HL-60/S4 treated with phorbol 12-myristate 13-acetate at 8.2 ng/mL for 4 days and 3 days (cell line): Measurements from ENCODE around the gene OR52I1.

Source experiments
- in situ Hi-C: fragments of 300-500 bp; cut with MboI; formaldehyde crosslinking; loops from 2 replicates; pipeline ENCODE4 v1.15.0; 2022; ENCODE audit warnings: low sequenced_read_pairs

The OR52I1 gene

GRCh38 chr11:4610258-4610935 is 16.6 kb downstream of the OR52I1 start:
- in situ Hi-C loops: no loop called here

GRCh38 chr11:4611986-4612385 is 18.1 kb downstream of the OR52I1 start:
- in situ Hi-C loops: no loop called here

- in situ Hi-C loops: no loop called here
These were observed 22.1 kb downstream of the OR52I1 start for GRCh38 chr11:4615856-4616444.

GRCh38 chr11:4619514-4619913 is 25.7 kb downstream of the OR52I1 start:
- in situ Hi-C loops: no loop called here

- in situ Hi-C loops: no loop called here
These were observed 32.6 kb downstream of the OR52I1 start for GRCh38 chr11:4626207-4627099.

DNA sequence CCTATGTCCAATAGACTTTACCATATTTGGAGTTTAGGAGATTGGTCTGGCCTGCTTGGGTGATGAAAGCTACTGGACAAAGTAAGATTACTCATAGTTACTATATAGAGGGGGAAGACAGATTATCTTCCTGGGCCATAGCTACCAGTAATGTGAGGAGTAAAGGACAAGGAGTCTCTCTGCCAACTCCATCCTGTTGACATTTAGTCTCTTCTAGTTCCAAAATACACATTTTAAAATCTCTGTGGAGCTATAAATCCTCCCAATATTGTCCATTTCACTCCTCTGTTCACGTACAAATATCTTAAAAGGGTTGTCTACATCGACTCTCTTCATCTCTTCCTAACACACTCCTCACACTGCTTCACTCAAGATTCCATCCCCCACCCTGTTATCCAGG is 42.3 kb downstream of the OR52I1 start:
- in situ Hi-C loops: no loop called here

- in situ Hi-C loops: no loop called here
These were observed 43.3 kb downstream of the OR52I1 start, which contains the start of gene OR51D1 for GRCh38 chr11:4636962-4637661. OR51D1 (plus strand) TSS chr11:4637477; CDS start chr11:4639791, 2,314 bp downstream.

DNA sequence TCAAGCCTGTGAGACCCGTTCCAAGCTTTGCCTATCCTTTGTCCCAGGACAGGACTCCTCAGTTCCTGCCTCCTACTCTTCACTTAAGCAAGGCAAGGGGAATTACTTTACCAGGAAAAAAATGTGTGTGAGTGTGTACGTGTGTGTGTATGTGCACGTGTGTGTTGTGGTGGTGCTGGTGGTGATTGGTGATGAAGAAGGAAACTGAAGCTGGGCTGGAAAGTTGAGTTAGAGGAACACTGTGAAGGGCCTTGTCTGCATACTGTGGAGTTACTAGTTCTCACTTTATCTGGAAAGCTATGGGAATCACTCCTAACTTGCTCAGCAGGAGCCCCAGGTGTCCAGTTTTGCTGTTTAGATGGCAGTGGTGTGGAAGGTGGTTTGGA is 43.8 kb downstream of the OR52I1 start:
- in situ Hi-C loops: no loop called here

DNA sequence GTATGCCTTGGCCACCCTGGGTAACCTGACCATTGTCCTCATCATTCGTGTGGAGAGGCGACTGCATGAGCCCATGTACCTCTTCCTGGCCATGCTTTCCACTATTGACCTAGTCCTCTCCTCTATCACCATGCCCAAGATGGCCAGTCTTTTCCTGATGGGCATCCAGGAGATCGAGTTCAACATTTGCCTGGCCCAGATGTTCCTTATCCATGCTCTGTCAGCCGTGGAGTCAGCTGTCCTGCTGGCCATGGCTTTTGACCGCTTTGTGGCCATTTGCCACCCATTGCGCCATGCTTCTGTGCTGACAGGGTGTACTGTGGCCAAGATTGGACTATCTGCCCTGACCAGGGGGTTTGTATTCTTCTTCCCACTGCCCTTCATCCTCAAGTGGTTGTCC is 46.1 kb downstream of the OR52I1 start:
- in situ Hi-C loops: no loop called here

- in situ Hi-C loops: no loop called here
These were observed 47.7 kb downstream of the OR52I1 start for GRCh38 chr11:4641501-4641900.

DNA sequence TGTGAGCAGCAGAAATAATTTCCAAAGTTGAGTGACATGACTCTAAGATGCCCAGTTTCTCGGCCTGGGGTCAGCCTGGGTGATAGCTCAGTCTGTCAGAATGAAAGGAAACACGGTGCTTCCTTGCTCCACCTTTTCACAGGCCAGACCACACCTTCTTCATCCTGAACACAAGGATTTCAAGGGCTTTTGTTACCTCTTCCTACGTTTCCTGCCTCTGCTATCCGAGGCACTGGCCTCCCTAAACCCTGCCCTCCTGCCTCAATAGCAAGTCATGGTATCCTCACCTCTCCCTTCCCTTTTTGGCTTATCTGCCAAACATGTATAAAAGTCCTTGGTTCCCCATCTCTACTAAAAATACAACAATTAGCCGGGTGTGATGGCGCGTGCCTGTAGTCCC is 48.2 kb downstream of the OR52I1 start:
- in situ Hi-C loops: no loop called here

DNA sequence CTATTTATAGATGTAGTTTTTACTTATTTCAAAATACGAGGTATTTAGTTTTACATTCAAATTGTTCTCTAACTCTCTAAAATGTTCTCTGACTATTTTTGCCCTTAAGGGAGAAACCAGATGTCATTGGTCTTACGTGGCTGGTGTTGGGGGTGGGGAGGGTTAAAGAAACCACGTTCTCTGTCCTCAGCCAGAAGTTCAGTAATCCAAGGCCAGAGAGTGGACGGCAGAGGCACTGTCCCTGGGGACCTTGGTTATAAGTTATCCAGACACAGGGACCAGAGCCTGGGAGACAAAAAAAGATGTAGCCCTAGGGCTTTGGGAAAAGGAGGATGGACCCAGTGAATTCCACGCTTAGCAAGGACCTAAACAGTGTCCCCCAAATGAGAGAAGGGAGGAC is 49.2 kb downstream of the OR52I1 start:
- in situ Hi-C loops: no loop called here

- in situ Hi-C loops: no loop called here
These were observed 49.8 kb downstream of the OR52I1 start, which contains the start of gene OR51E1 for GRCh38 chr11:4643682-4644081. OR51E1 (plus strand) TSS chr11:4643982; CDS start chr11:4652527, 8,545 bp downstream.

DNA sequence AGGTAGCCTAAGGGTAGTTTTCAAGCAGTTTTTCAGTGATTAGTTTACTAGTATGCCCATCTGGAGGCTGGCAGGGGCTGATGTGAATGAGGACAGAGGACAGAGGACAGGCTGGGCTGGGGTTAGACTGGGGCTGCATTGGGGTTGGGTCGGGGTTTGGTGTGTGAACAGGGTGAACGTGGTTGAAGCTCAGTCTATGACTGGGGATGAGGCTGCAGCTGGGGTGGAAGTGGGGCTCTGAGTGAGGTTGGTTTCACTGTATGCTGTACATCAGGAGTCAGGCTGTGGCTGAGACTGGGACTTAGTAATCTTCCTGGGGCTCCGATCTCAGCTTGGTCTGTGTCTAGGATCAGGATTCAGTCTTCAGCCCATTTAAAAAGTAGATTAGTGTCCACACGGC is 50.4 kb downstream of the OR52I1 start:
- in situ Hi-C loops: no loop called here
